Sigmoid colon (tissue), 4 donors: Measurements from ENCODE around the gene SDK1.

ENCODE experiments used
- CTCF ChIP-seq, 4 experiments: fragments of 450-650 bp in 3 of 4; fragments of 200-600 bp in 1 of 4; IDR thresholded peaks; one replicate each; pipeline ENCODE4 v1.5.1; 2016 to 2019; ENCODE audit warnings: antibody characterized with exemption in 4 of 4, mild to moderate bottlenecking in 3 of 4, moderate library complexity in 2 of 4
- POLR2AphosphoS5 ChIP-seq, 4 donors: sonication (generic); formaldehyde crosslinking; IDR thresholded peaks; one replicate each; pipeline ENCODE4 v1.6.1; 2017; ENCODE audit warnings: antibody characterized with exemption in 4 of 4

- no peak for TF ChIP-seq CTCF (IDR thresholded peaks at IDR 0.05)
- TF ChIP-seq POLR2AphosphoS5 (IDR thresholded peaks at IDR 0.05) = no peak
These were observed 642.9 kb downstream of the SDK1 start for GRCh38 chr7:3943779-3944520.
